Gastroesophageal sphincter (tissue), 4 donors: ENCODE measurements around the gene ERMAP. TPM values are rescaled to one million over a fixed set of nuclear protein-coding genes. Genes with fewer than 3 reads are reported as not detected.

Experiments
- ATAC-seq: fragments of 150-250 bp; one replicate; pipeline ENCODE4 v1.9.1; 2016; ENCODE audit warnings: mild to moderate bottlenecking, moderate library complexity
- H3K27ac ChIP-seq, 4 donors: fragments of 200-600 bp; sonication (generic) in 3 of 4; 1 replicate in 3 of 4; 2 replicates in 1 of 4; pipeline ENCODE4 v1.5.1; 2016 to 2019
- H3K27me3 ChIP-seq: fragments of 200-600 bp; sonication (generic); one replicate; pipeline ENCODE4 v1.5.1; 2019
- H3K36me3 ChIP-seq, 2 donors: fragments of 200-600 bp; sonication (generic); one replicate each; pipeline ENCODE4 v1.5.1; 2019; ENCODE audit warnings: control low read depth in 1 of 2
- H3K4me1 ChIP-seq, 3 donors: fragments of 200-600 bp; sonication (generic); 1 replicate in 2 of 3; 2 replicates in 1 of 3; pipeline ENCODE4 v1.5.1; 2016 to 2019; ENCODE audit warnings: control low read depth in 2 of 3
- H3K4me3 ChIP-seq, 2 donors: fragments of 200-600 bp; sonication (generic); one replicate each; pipeline ENCODE4 v1.5.1; 2019; ENCODE audit warnings: mild to moderate bottlenecking in 1 of 2, moderate library complexity in 1 of 2
- H3K9me3 ChIP-seq, 3 donors: fragments of 200-600 bp; sonication (generic); one replicate each; pipeline ENCODE4 v1.5.1; 2017 to 2019; ENCODE audit warnings: control low read depth in 2 of 3
- EP300 ChIP-seq: sonication (generic); formaldehyde crosslinking; IDR thresholded peaks from one replicate; pipeline ENCODE4 v1.6.1; 2017; ENCODE audit warnings: antibody characterized with exemption, mild to moderate bottlenecking
- POLR2A ChIP-seq, 2 donors: fragments of 450-650 bp; IDR thresholded peaks; one replicate each; pipeline ENCODE4 v1.6.1; 2017; ENCODE audit warnings: antibody characterized with exemption in 2 of 2, mild to moderate bottlenecking in 2 of 2, moderate library complexity in 1 of 2
- POLR2AphosphoS5 ChIP-seq: sonication (generic); formaldehyde crosslinking; IDR thresholded peaks from one replicate; pipeline ENCODE4 v1.6.1; 2017; ENCODE audit warnings: antibody characterized with exemption
- WGBS, 2 donors: methylation state at CpG; one replicate each; pipeline ENCODE4 v1.1.5; 2018; ENCODE audit warnings: low coverage in 1 of 2; 5-methylcytosine and 5-hydroxymethylcytosine counted together
- total RNA-seq, 4 donors: library from RNA; depleted of rRNA; stranded (reverse); fragments of >200 nt; gene quantifications; one replicate each; pipeline ENCODE4 v1.1.0, GENCODE V29; 2016
- TF ChIP-seq, protein P1 (sequence below), 4 experiments: fragments of 200-600 bp in 2 of 4; fragments of 450-650 bp in 2 of 4; sonication (generic) in 1 of 4; IDR thresholded peaks; one replicate each; pipeline ENCODE4 v1.5.1; 2017 to 2019; ENCODE audit warnings: antibody characterized with exemption in 4 of 4, mild to moderate bottlenecking in 2 of 4, moderate library complexity in 2 of 4

Gene ERMAP
- total RNA-seq, 4 donors from 2014 or later = 9.4 to 14.6 (median 10.5) TPM

DNA sequence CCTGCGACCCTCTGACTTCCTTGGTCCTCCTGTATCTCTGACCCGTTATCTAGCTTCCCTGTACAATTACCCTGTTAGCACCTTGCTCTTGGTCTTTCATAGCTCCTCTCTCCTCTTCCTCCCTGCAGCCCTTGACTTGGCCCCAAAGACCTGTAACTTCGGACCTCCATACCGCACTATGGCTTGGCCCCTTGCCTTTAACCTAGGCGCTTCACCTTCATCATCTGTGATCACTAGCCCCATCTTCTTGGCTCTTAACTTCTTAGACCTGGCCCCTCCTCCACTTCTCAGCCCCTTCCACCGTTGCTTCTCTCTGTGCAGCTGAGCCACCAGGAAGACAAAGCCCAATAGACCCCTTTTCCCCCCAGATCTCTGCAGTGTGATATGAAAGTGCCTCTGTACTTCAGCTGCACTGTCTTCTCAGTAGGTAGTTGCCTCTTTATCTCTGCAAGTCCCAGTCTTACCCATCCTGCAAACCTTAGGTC, 30.2 kb downstream of the ERMAP start:
- H3K9me3 ChIP-seq = peaks cover 0 to 7% (median 0%) of the 10 kb centered on the region in 3 donors
- no peak for ATAC-seq
- TF ChIP-seq POLR2A (IDR thresholded peaks at IDR 0.05) (no peak), POLR2AphosphoS5 (no peak), EP300 (no peak)
- TF ChIP-seq, protein P1, sequence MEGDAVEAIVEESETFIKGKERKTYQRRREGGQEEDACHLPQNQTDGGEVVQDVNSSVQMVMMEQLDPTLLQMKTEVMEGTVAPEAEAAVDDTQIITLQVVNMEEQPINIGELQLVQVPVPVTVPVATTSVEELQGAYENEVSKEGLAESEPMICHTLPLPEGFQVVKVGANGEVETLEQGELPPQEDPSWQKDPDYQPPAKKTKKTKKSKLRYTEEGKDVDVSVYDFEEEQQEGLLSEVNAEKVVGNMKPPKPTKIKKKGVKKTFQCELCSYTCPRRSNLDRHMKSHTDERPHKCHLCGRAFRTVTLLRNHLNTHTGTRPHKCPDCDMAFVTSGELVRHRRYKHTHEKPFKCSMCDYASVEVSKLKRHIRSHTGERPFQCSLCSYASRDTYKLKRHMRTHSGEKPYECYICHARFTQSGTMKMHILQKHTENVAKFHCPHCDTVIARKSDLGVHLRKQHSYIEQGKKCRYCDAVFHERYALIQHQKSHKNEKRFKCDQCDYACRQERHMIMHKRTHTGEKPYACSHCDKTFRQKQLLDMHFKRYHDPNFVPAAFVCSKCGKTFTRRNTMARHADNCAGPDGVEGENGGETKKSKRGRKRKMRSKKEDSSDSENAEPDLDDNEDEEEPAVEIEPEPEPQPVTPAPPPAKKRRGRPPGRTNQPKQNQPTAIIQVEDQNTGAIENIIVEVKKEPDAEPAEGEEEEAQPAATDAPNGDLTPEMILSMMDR (IDR thresholded peaks at IDR 0.05) = no peak

DNA sequence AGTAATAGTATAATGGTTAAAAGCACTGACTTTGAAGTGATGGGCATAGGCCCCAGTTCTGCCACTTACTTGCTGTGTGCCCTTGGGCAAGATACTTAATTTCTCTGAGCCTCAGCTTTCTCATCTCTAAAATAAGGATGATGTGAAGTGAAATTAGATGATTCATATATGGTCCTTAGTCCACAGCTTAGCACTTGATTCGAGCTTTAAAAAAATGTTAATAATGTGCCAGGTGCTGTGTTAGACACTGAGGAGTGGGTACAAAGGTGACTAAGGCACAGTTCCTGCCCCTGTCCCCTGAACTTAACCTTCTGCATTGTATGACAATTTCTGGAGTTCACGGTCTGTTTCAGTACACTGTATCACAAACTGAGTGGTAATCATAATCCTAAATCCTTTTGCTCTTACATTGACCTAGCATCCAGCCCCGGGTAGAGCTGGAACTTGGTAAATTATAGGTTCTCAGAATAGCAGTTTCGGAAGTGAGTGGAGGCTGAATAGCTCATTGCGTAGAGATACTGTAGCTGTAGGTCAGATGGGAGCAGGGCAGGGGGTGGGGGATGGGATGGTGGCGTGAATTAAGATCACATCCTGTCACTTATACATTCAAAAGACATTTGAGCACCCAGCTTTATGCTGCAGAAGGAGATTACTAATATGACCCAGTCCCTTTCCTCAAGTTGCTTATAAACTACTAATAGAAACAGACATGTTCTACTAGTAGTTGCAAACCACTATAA, 31.0 kb downstream of the ERMAP start:
- Histone ChIP-seq H3K4me1 (peaks cover 0 to 34% (median 0%) of the 10 kb centered on the region in 3 donors), H3K9me3 (peaks cover 0 to 7% (median 0%) of the 10 kb centered on the region in 3 donors), H3K27ac (no peak overlapping the region), H3K36me3 (peaks cover 0 to 41% of the 10 kb centered on the region in 2 donors), H3K4me3 (peak overlapping the region in 1 of 2 donors; percentile 88), H3K27me3 (no peaks in the 10 kb centered on the region)
- 69 to 74% methylated on average over 5 to 6 of the region's 6 CpGs for WGBS, 2 donors
- no peak for ATAC-seq
- no peak for TF ChIP-seq POLR2A (IDR thresholded peaks at IDR 0.05)
- TF ChIP-seq, protein P1 (IDR thresholded peaks at IDR 0.05) = no peak
- no peak for TF ChIP-seq POLR2AphosphoS5
- TF ChIP-seq EP300 = no peak

More for the DNA sequence above, 30.2 kb downstream of the ERMAP start:
- H3K27me3 ChIP-seq = no peaks in the 10 kb centered on the region
- peaks cover 0 to 34% (median 0%) of the 10 kb centered on the region in 3 donors for H3K4me1 ChIP-seq
- H3K36me3 ChIP-seq = peaks cover 0 to 42% of the 10 kb centered on the region in 2 donors
- H3K4me3 ChIP-seq = peak overlapping the region; percentile 80 to 88
- H3K27ac ChIP-seq = peak overlapping the region in 3 of 4 donors; percentile 86 to 94 (median 88)
- 6 to 10% methylated on average over 6 of the region's 6 CpGs for WGBS, 2 donors

DNA sequence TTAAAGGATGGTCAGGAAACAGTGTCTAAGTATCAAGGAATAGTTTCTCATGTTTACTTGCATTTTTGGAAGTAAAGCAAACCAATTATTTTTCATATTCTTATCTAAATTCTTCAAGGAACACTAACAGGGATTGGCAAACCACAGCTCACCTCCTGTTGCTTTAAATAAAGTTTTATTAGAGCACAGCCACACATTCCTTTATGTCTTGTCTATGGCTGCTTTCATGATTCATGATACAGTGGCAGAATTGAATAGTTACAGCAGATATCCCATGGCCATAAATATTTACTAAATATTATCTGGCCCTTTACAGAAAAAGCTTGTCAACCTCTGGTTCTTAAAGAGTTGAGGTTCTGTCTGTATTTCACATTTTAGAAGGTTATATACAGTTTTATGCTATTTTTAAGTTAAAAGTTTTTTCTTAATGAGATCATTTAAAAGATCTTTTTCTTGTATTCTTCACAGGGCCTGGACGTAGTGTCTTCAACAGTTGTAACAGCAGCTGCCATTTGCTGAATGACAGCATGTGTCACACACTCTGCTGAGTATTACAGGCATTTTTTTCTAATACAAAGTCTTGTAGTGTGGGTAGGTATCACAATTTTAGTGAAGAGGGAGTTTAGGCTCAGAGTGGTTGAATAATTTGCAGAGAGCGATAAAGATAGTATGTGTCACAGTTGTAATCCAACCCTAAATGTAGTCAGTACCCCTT, 32.1 kb downstream of the ERMAP start:
- 80 to 96% methylated on average over 2 of the region's 2 CpGs for WGBS, 2 donors

DNA sequence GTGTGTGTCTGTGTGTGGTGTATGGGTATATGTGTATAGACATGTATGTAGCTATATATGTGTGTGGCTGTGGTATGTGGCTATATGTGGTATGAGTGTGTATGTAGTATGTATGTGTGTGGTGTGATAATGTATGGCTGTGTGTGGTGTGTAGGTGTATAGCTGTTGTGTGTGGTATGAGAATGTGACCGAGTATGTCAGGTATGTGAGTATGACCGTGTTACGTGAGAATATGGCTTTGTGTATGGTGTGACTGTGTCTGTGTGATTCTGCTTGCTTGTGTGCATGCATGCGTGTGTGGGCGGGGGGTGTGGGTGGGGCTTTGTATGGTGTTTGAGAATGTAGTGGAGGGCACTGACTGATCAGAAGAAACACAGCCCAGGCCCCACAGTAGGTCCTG, 33.0 kb downstream of the ERMAP start:
- Histone ChIP-seq H3K9me3 (peaks cover 0 to 7% (median 0%) of the 10 kb centered on the region in 3 donors), H3K36me3 (peaks cover 0 to 37% of the 10 kb centered on the region in 2 donors), H3K4me3 (no peak overlapping the region), H3K4me1 (peaks cover 0 to 34% (median 0%) of the 10 kb centered on the region in 3 donors), H3K27me3 (no peaks in the 10 kb centered on the region), H3K27ac (no peak overlapping the region)
- ATAC-seq = no peak
- TF ChIP-seq, protein P1 (IDR thresholded peaks at IDR 0.05) = no peak
- TF ChIP-seq POLR2AphosphoS5 (no peak), POLR2A (IDR thresholded peaks at IDR 0.05) (no peak), EP300 (no peak)
- 80 to 100% methylated on average over 1 to 3 of the region's 5 CpGs for WGBS, 2 donors

More for the DNA sequence above, 32.1 kb downstream of the ERMAP start:
- ATAC-seq = no peak
- no peaks in the 10 kb centered on the region for H3K27me3 ChIP-seq
- H3K4me3 ChIP-seq = no peak overlapping the region
- TF ChIP-seq POLR2A (IDR thresholded peaks at IDR 0.05) (no peak), POLR2AphosphoS5 (no peak), EP300 (no peak)
- TF ChIP-seq, protein P1 (IDR thresholded peaks at IDR 0.05) = no peak
- H3K36me3 ChIP-seq = peaks cover 0 to 37% of the 10 kb centered on the region in 2 donors
- H3K9me3 ChIP-seq = peaks cover 0 to 7% (median 0%) of the 10 kb centered on the region in 3 donors
- peaks cover 0 to 34% (median 0%) of the 10 kb centered on the region in 3 donors for H3K4me1 ChIP-seq
- H3K27ac ChIP-seq = no peak overlapping the region
